Testis (tissue), 2 donors: ENCODE data around the gene PTPRD.

Experiments used
- CTCF ChIP-seq, 3 experiments: fragments of 450-650 bp in 2 of 3; fragments of 200-600 bp in 1 of 3; sonication (generic) in 1 of 3; IDR thresholded peaks; one replicate each; pipeline ENCODE4 v1.5.1; 2016 to 2019; ENCODE audit warnings: antibody characterized with exemption in 3 of 3, mild to moderate bottlenecking in 2 of 3, moderate library complexity in 1 of 3
- POLR2A ChIP-seq: fragments of 450-650 bp; IDR thresholded peaks from one replicate; pipeline ENCODE4 v1.6.1; 2017; ENCODE audit warnings: antibody characterized with exemption, mild to moderate bottlenecking, moderate library complexity

GRCh38 chr9:10048994-10049393 is 563.8 kb downstream of the PTPRD start:
- TF ChIP-seq CTCF (IDR thresholded peaks at IDR 0.05) (no peak), POLR2A (no peak)
